Fibroblast of the aortic adventitia (primary cell): ENCODE results near the gene FBXO44. TPM values are rescaled to one million over a fixed set of nuclear protein-coding genes. Genes with fewer than 3 reads are reported as not detected.

Experiments used
- DNase-seq: peaks from one replicate; pipeline ENCODE4 v3.0.0-alpha.2; 2010; ENCODE audit warnings: low read depth
- H3K4me3 ChIP-seq: 2 replicates; pipeline ENCODE4 v1.5.1; 2011; ENCODE audit warnings: low read depth, mild to moderate bottlenecking, control low read depth, low read length, moderate library complexity
- CTCF ChIP-seq: IDR thresholded peaks from 2 replicates; pipeline ENCODE4 v1.5.1; 2011; ENCODE audit warnings: mild to moderate bottlenecking, low read length, control low read depth, inconsistent platforms; ENCODE audit not compliant: insufficient read depth
- total RNA-seq: library from RNA; depleted of rRNA; stranded (reverse); fragments of >200 nt; gene quantifications from 2 replicates; pipeline ENCODE4 v1.2.3, GENCODE V29; 2012; ENCODE audit warnings: low replicate concordance

The FBXO44 gene
- total RNA-seq, 1 donor: 8.1 TPM

- no peak overlapping the region for H3K4me3 ChIP-seq
- TF ChIP-seq CTCF: peak; percentile 56
- DNase-seq: peak; percentile 50
These were observed 4.2 kb upstream of the FBXO44 start for GRCh38 chr1:11650331-11650991.

- TF ChIP-seq CTCF: no peak
- no peak for DNase-seq
- no peak overlapping the region for H3K4me3 ChIP-seq
These were observed 3.7 kb upstream of the FBXO44 start for GRCh38 chr1:11651017-11651416.

DNA sequence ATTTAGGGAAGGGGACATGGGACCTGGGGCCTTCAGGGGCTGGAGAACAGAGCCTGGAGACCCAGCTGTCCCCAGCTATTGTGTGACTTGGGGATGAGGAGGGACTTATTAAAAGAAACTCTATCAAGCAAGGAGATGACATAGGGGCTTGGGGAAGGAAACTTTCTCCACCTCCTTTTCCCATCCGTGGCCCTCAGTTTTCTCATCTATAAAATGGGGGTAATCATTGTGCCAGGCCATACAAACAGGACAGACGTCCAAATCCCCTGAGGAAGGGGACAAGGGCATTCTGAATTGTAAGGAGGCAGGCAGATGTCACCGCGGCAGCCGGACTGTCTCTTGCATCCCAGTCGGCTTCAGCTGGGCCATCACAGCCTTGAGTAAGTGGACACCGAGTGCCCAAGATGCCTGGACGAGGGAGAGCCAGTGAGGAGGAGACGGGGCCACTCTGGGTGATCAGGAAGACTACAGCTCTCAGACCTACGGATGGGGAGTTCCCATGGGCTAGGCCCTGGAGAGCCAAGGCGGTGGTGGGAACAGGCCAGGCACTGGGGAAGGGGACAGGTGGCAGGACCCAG, 2.4 kb upstream of the FBXO44 start:
- no peak for TF ChIP-seq CTCF
- no peak for DNase-seq
- H3K4me3 ChIP-seq: no peak overlapping the region

DNA sequence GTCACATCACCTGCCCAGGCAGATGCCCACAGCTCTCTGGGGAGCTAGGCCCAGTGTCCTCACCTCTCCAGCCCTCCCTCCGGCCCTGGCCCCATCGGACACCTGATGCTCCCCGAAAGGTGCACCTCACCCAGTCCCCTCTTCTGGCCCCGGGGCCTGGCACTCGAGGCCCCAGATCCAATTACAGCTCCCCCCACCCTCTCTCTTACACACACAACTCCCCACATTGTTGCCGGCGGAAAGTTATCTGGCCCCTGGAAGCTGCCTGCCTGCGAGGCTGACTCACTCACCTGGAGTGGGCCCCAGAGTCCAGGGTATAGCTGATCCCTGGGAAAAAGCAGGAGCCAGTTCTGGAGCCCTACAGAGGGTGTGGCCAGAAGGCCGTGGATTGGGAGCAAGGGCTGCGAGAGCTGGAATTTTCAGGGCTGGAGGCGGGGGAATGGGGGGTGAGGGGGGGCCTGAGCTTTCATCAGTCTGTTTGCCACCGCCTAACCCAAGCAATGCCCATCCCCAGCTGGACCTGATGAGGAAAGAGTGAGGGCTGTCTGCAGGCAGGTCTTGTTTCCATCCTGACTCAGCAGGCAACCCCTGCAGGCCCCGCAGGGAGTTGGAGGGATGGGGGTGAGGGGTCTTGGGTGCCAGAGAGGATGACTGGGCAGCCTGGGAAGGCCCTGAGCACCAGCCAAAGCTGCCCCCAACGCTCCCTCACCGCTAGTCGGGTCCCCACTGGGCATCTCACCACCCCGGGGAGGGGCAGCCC, 1.4 kb upstream of the FBXO44 start:
- peak; percentile 46 for DNase-seq
- TF ChIP-seq CTCF: no peak
- no peak overlapping the region for H3K4me3 ChIP-seq

- peak overlapping the region; percentile 78 for H3K4me3 ChIP-seq
- DNase-seq: no peak
- no peak for TF ChIP-seq CTCF
These were observed 878 bp upstream of the FBXO44 start for GRCh38 chr1:11653861-11654136.

DNA sequence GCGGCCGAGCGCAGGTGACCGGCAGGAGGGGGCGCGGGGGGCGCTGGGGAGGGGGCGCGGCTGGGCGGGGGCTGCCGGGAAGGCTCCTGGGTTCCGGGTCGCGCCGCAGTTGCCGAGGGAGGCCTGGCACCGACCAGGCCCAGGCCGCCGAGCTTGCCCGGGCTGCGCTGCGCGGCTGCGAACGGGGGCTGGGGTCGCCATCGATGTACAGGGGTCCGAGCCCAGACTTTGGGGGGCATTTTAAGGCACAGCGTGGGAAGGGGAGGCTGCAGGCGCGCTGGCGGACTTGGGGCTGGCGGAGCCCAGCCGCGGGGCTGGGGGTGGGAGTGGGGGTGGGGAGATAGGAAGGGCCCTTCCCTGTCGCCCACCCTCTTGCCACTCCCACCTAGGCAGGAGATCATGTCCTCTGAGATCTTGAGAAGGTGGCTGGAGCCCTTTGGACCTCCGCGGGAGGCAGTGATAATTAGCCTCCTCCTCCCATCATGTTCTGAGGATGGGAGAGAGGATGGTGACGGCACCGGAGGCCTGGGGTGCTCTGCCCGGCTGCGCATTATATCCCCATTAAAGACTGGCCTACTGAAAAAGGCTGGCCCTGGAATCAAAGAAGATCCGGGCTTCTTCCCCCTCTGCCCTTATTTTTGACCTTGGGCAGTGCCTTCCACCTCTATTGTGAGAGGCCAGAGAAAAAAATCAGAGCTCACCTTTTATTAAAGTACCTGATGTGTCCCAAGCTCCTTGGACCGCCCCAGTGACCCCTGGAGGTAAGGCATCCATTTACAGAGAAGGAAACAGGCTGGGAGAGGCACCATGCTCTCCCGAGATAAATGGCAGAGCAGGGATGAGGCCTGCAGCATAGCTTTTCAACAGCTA, 497 bp downstream of the FBXO44 start:
- H3K4me3 ChIP-seq: peak overlapping the region; percentile 78
- TF ChIP-seq CTCF: no peak
- DNase-seq: no peak
